MM.1S (cell line): ENCODE data around the gene MED13L.

Source experiments
- EZH2phosphoT487 ChIP-seq: fragments of 300-600 bp; sonication (generic); IDR thresholded peaks from 2 replicates; pipeline ENCODE4 v1.6.1; 2018; ENCODE audit warnings: antibody characterized with exemption, low read length
- TF ChIP-seq, protein P1 (sequence below): fragments of 300-600 bp; sonication (generic); IDR thresholded peaks from 2 replicates; pipeline ENCODE4 v1.5.1; 2016; ENCODE audit warnings: antibody characterized with exemption, low read length, mixed read lengths

DNA sequence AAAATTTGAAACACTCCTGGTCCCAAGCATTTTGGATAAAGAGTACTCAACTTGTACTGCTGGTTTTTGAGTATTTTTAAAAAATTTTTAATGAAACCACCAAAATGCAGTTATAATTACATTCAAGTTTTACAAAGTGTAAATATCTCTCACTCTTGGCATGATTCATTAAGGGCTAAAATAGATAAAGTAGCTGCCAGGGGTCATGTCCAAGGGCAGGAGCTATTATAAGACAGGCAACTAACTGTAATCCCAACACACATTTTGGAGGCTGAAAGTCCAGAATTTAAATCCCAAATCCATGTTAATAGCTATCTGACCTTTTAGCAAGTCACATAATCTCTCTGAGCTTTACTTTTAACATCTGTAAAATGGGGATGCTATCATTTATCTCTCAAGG lies 207.6 kb downstream of the MED13L start:
- TF ChIP-seq, protein P1, sequence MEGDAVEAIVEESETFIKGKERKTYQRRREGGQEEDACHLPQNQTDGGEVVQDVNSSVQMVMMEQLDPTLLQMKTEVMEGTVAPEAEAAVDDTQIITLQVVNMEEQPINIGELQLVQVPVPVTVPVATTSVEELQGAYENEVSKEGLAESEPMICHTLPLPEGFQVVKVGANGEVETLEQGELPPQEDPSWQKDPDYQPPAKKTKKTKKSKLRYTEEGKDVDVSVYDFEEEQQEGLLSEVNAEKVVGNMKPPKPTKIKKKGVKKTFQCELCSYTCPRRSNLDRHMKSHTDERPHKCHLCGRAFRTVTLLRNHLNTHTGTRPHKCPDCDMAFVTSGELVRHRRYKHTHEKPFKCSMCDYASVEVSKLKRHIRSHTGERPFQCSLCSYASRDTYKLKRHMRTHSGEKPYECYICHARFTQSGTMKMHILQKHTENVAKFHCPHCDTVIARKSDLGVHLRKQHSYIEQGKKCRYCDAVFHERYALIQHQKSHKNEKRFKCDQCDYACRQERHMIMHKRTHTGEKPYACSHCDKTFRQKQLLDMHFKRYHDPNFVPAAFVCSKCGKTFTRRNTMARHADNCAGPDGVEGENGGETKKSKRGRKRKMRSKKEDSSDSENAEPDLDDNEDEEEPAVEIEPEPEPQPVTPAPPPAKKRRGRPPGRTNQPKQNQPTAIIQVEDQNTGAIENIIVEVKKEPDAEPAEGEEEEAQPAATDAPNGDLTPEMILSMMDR, result no peak
- no peak for TF ChIP-seq EZH2phosphoT487
